Measurements from ENCODE around the gene MRPL41. TPM values are rescaled to one million over a fixed set of nuclear protein-coding genes. Genes with fewer than 3 reads are reported as not detected.
"Not testable (repeated sequence)": the region's sequence is repeated elsewhere in the genome, so short reads cannot be mapped to it uniquely, and the experiment has no call there.

MRPL41 gene
- polyA plus RNA-seq, 2 of the 4 experiments (the other 2 are of a cell fraction): 19.7 to 54.4 TPM

DNA sequence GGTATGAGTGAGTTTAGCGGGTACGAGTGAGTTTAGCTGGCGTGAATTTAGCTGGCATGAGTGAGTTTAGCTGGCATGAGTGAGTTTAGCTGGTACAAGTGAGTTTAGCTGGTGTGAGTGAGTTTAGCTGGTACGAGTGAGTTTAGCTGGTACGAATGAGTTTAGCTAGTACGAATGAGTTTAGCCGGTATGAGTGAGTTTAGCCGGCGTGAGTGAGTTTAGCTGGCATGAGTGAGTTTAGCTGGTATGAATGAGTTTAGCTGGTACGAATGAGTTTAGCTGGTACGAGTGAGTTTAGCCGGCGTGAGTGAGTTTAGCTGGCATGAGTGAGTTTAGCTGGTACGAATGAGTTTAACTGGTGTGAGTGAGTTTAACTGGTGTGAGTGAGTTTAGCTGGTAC, 42.5 kb upstream of the MRPL41 start:
- Histone ChIP-seq H3K4me3 (no peak overlapping the region), H3K4me2 (no peak overlapping the region), H3K27ac (no peak overlapping the region), H3K4me1 (peaks cover 8% of the 10 kb centered on the region; the same call in 2 of the 3 replicates), H3K9me3 (no peaks in the 10 kb centered on the region)
- FAIRE-seq (no peak), ATAC-seq (no peak), DNase-seq (ENCODE audit: low read depth in 1 of 2, low spot score in 1 of 2) (no peak)
- ChIA-PET CTCF (interaction anchor here (0.8 to 2.4 kb wide), 8 partner anchors 13 to 86 kb away, joined by 3 to 15 read pairs (median 4); partner anchors contain the start of genes EXD3 and NOXA1), POLR2A (no interaction called here)
- 84% methylated on average over 14 of the region's 14 CpGs for WGBS (ENCODE audit: missing lambda C conversion rate)
- TF ChIP-seq TP53 (CRISPR knock-in tag; IDR thresholded peaks at IDR 0.05) (no peak), HEYL (CRISPR knock-in tag; IDR thresholded peaks at IDR 0.05) (no peak), SMC3 (IDR thresholded peaks at IDR 0.05) (no peak), RCOR1 (IDR thresholded peaks at IDR 0.05; ENCODE audit: low read depth, low read length) (no peak), CHD4 (IDR thresholded peaks at IDR 0.05; ENCODE audit: borderline replicate concordance) (no peak), FOXS1 (CRISPR knock-in tag; IDR thresholded peaks at IDR 0.05) (no peak), NPAS2 (CRISPR knock-in tag; IDR thresholded peaks at IDR 0.05; ENCODE audit: borderline replicate concordance) (no peak), HOXA7 (CRISPR knock-in tag; IDR thresholded peaks at IDR 0.05) (no peak), EHF (CRISPR knock-in tag; IDR thresholded peaks at IDR 0.05) (no peak)
- TF ChIP-seq, protein P1, sequence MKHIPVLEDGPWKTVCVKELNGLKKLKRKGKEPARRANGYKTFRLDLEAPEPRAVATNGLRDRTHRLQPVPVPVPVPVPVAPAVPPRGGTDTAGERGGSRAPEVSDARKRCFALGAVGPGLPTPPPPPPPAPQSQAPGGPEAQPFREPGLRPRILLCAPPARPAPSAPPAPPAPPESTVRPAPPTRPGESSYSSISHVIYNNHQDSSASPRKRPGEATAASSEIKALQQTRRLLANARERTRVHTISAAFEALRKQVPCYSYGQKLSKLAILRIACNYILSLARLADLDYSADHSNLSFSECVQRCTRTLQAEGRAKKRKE (CRISPR knock-in tag; IDR thresholded peaks at IDR 0.05; ENCODE audit: low read depth): no peak
- TF ChIP-seq, protein P2, sequence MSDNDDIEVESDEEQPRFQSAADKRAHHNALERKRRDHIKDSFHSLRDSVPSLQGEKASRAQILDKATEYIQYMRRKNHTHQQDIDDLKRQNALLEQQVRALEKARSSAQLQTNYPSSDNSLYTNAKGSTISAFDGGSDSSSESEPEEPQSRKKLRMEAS (IDR thresholded peaks at IDR 0.05): no peak

DNA sequence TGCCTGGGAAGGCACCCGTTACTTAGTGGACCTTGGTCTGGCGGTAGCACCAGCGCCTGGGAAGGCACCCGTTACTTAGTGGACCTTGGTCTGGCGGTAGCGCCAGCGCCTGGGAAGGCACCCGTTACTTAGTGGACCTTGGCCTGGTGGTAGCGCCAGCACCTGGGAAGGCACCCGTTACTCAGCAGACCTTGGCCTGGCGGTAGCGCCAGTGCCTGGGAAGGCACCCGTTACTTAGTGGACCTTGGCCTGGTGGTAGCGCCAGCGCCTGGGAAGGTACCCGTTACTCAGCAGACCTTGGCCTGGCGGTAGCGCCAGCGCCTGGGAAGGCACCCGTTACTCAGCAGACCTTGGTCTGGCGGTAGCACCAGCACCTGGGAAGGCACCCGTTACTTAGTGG, 40.6 kb upstream of the MRPL41 start:
- ATAC-seq; POLR2A ChIA-PET; DNase-seq (ENCODE audit: low read depth in 1 of 2, low spot score in 1 of 2); H3K4me3 ChIP-seq; FAIRE-seq; H3K27ac ChIP-seq; H3K9me3 ChIP-seq; H3K4me1 ChIP-seq; H3K4me2 ChIP-seq: not testable (repeated sequence)
- CTCF ChIA-PET: interaction anchor here (2.3 kb wide), 1 partner anchor 24 kb away, joined by 8 read pairs; no protein-coding TSS in a partner anchor
- 93% methylated on average over 15 of the region's 22 CpGs for WGBS (ENCODE audit: missing lambda C conversion rate)

DNA sequence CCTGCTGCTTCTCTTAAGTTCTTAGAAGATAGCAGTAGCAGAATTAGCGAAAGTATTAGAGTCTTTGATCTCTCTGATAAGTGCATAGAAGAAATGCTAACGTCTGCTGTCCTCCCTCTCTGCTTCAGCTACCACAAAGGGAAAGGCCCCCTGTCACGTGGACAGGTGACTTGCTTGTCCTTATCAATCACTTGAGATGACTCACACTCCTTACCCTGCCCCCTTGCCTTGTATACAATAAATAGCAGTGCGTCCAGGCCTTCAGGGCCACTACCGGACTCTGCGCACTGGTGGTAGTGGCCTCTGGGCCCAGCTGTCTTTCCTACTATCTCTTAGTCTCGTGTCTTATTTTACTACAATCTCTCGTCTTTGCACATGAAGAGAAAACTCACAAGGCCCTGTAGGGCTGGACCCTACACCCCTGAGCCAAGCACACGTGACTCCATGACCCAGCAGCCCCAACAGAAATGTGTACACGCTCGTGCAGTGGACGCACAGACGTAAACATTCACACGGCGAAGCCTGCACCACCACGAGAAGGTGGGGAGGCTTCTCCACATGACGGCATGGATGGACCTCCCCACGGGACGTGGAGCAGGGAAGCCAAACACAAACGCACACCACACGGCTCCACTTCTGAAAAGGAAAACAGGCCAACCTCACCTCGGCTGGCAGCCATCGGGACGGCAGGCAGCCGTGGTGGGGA, 39.8 kb upstream of the MRPL41 start:
- ATAC-seq: no peak
- no peak overlapping the region for H3K4me2 ChIP-seq
- no peaks in the 10 kb centered on the region for H3K9me3 ChIP-seq
- no peaks in the 10 kb centered on the region for H3K4me1 ChIP-seq
- no peak for DNase-seq (ENCODE audit: low read depth in 1 of 2, low spot score in 1 of 2)
- no peak overlapping the region for H3K27ac ChIP-seq
- ChIA-PET POLR2A (no interaction called here), CTCF (no interaction called here)
- no peak for FAIRE-seq
- H3K4me3 ChIP-seq: no peak overlapping the region
- TF ChIP-seq CEBPB (IDR thresholded peaks at IDR 0.05) (no peak), FOSL2 (IDR thresholded peaks at IDR 0.05) (no peak), FOSL2 (CRISPR knock-in tag; IDR thresholded peaks at IDR 0.05) (no peak), POLR2A (IDR thresholded peaks at IDR 0.05; ENCODE audit: low read length) (no peak), RNF2 (IDR thresholded peaks at IDR 0.05; ENCODE audit: borderline replicate concordance, low read depth) (no peak), HEYL (CRISPR knock-in tag; IDR thresholded peaks at IDR 0.05) (no peak), EHF (CRISPR knock-in tag; IDR thresholded peaks at IDR 0.05) (no peak), CBX2 (IDR thresholded peaks at IDR 0.05; ENCODE audit: borderline replicate concordance, low read depth) (no peak), ZSCAN20 (CRISPR knock-in tag; IDR thresholded peaks at IDR 0.05) (no peak), HOXB5 (CRISPR knock-in tag; IDR thresholded peaks at IDR 0.05) (no peak), POLR2AphosphoS2 (conservative IDR thresholded peaks at IDR 0.05; ENCODE audit: low read length) (no peak), TP53 (CRISPR knock-in tag; IDR thresholded peaks at IDR 0.05) (no peak), ESRRA (IDR thresholded peaks at IDR 0.05; ENCODE audit: borderline replicate concordance, low read length) (no peak), EHMT2 (IDR thresholded peaks at IDR 0.05; ENCODE audit: low read depth) (no peak), TFCP2L1 (CRISPR knock-in tag; IDR thresholded peaks at IDR 0.05) (no peak), SMC3 (IDR thresholded peaks at IDR 0.05) (no peak), JUN (IDR thresholded peaks at IDR 0.05) (no peak), KDM1A (IDR thresholded peaks at IDR 0.05; ENCODE audit: low read depth) (no peak), JUNB (IDR thresholded peaks at IDR 0.05) (no peak)
- TF ChIP-seq, protein P3, sequence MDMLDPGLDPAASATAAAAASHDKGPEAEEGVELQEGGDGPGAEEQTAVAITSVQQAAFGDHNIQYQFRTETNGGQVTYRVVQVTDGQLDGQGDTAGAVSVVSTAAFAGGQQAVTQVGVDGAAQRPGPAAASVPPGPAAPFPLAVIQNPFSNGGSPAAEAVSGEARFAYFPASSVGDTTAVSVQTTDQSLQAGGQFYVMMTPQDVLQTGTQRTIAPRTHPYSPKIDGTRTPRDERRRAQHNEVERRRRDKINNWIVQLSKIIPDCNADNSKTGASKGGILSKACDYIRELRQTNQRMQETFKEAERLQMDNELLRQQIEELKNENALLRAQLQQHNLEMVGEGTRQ (IDR thresholded peaks at IDR 0.05): no peak
- TF ChIP-seq, protein P4, sequence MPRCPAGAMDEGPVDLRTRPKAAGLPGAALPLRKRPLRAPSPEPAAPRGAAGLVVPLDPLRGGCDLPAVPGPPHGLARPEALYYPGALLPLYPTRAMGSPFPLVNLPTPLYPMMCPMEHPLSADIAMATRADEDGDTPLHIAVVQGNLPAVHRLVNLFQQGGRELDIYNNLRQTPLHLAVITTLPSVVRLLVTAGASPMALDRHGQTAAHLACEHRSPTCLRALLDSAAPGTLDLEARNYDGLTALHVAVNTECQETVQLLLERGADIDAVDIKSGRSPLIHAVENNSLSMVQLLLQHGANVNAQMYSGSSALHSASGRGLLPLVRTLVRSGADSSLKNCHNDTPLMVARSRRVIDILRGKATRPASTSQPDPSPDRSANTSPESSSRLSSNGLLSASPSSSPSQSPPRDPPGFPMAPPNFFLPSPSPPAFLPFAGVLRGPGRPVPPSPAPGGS (IDR thresholded peaks at IDR 0.05): no peak
- 84% methylated on average over 25 of the region's 25 CpGs for WGBS (ENCODE audit: missing lambda C conversion rate)

DNA sequence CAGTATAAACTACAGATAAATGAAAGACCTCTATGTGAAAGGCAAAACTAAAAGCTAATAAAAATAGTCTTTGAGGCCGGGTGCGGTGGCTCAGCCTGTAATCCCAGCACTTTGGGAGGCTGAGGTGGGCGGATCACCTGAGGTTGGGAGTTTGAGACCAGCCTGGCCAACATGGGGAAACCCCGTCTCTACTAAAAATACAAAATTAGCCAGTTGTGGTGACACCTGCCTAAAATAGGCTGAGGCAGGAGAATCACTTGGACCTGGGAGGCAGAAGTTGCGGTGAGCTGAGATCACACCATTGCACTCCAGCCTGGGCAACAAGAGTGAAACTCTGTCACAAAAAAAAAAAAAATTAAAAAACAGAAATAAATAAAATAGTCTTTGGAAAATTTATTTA, 38.5 kb upstream of the MRPL41 start:
- H3K9me3 ChIP-seq; H3K27ac ChIP-seq; ATAC-seq; H3K4me1 ChIP-seq; H3K4me2 ChIP-seq; FAIRE-seq; H3K4me3 ChIP-seq; DNase-seq (ENCODE audit: low read depth in 1 of 2, low spot score in 1 of 2): not testable (repeated sequence)
- 94% methylated on average over 5 of the region's 5 CpGs for WGBS (ENCODE audit: missing lambda C conversion rate)
- CTCF ChIA-PET: interaction anchor here (0.5 to 1.5 kb wide), 6 partner anchors 12 to 274 kb away, joined by 3 to 5 read pairs (median 4); no protein-coding TSS in a partner anchor
- POLR2A ChIA-PET: interaction anchor here (1.0 kb wide), 1 partner anchor 90 kb away, joined by 3 read pairs; the partner anchor contains the start of genes EXD3 and NOXA1
